Measurements from ENCODE around the gene CPNE1. TPM values are rescaled to one million over a fixed set of nuclear protein-coding genes. Genes with fewer than 3 reads are reported as not detected.

The CPNE1 gene
- total RNA-seq, 2 donors from 2014 or later = 125 to 126 TPM

- Histone ChIP-seq H3K27me3 (replicated peaks; ENCODE audit: insufficient read depth) (no peaks in the 10 kb centered on the region), H3K27ac (peak within 1 kb of the TSS; percentile 92 to 94), H3K9me3 (no peaks in the 10 kb centered on the region), H3K4me1 (ENCODE audit: control insufficient read depth in 1 of 2, low read depth in 2 of 2) (peaks cover 15 to 28% of the 10 kb centered on the region in 2 donors), H3K36me3 (peaks cover 27% of the 10 kb centered on the region), H3K4me3 (peak within 1 kb of the TSS; percentile 95)
- TF ChIP-seq CTCF (IDR thresholded peaks at IDR 0.05) = peak; percentile 39
- DNase-seq (ENCODE audit: low spot score) (peak; percentile 39), ATAC-seq (ENCODE audit: insufficient number of reproducible peaks, low FRiP score, low read depth) (peak; percentile 67)
Measured at GRCh38 chr20:35699127-35699956, 34.6 kb upstream of the CPNE1 start, which contains the start of the genes NFS1 and ROMO1. NFS1 (minus strand) TSS chr20:35699352; CDS start chr20:35699288, 64 bp downstream. ROMO1 (plus strand) TSS chr20:35699405; CDS start chr20:35699633, 228 bp downstream.

GRCh38 chr20:35698298-35699126 lies 33.8 kb upstream of the CPNE1 start:
- peak overlapping the region; percentile 95 for H3K4me3 ChIP-seq
- DNase-seq (ENCODE audit: low spot score) (no peak), ATAC-seq (ENCODE audit: insufficient number of reproducible peaks, low FRiP score, low read depth) (peak; percentile 23)
- no peaks in the 10 kb centered on the region for H3K9me3 ChIP-seq
- no peak for TF ChIP-seq CTCF (IDR thresholded peaks at IDR 0.05)
- H3K36me3 ChIP-seq = peaks cover 24% of the 10 kb centered on the region
- H3K27ac ChIP-seq = peak overlapping the region; percentile 92 to 94
- no peaks in the 10 kb centered on the region for H3K27me3 ChIP-seq (replicated peaks; ENCODE audit: insufficient read depth)
- H3K4me1 ChIP-seq (ENCODE audit: control insufficient read depth in 1 of 2, low read depth in 2 of 2) = peaks cover 15 to 28% of the 10 kb centered on the region in 2 donors

GRCh38 chr20:35697696-35698297 lies 33.1 kb upstream of the CPNE1 start:
- peak overlapping the region; percentile 95 for H3K4me3 ChIP-seq
- DNase-seq (ENCODE audit: low spot score) (no peak), ATAC-seq (ENCODE audit: insufficient number of reproducible peaks, low FRiP score, low read depth) (no peak)
- peaks cover 15 to 28% of the 10 kb centered on the region in 2 donors for H3K4me1 ChIP-seq (ENCODE audit: control insufficient read depth in 1 of 2, low read depth in 2 of 2)
- H3K9me3 ChIP-seq = no peaks in the 10 kb centered on the region
- H3K27me3 ChIP-seq (replicated peaks; ENCODE audit: insufficient read depth) = no peaks in the 10 kb centered on the region
- H3K27ac ChIP-seq = peak overlapping the region; percentile 92 to 94
- peaks cover 23% of the 10 kb centered on the region for H3K36me3 ChIP-seq
- TF ChIP-seq CTCF (IDR thresholded peaks at IDR 0.05) = no peak

GRCh38 chr20:35695978-35696377 lies 31.3 kb upstream of the CPNE1 start:
- H3K9me3 ChIP-seq = no peaks in the 10 kb centered on the region
- H3K4me3 ChIP-seq = no peak overlapping the region
- ATAC-seq (ENCODE audit: insufficient number of reproducible peaks, low FRiP score, low read depth) (no peak), DNase-seq (ENCODE audit: low spot score) (no peak)
- no peak for TF ChIP-seq CTCF (IDR thresholded peaks at IDR 0.05)
- H3K36me3 ChIP-seq = peaks cover 19% of the 10 kb centered on the region
- no peak overlapping the region for H3K27ac ChIP-seq
- no peaks in the 10 kb centered on the region for H3K27me3 ChIP-seq (replicated peaks; ENCODE audit: insufficient read depth)
- H3K4me1 ChIP-seq (ENCODE audit: control insufficient read depth in 1 of 2, low read depth in 2 of 2) = peaks cover 15 to 28% of the 10 kb centered on the region in 2 donors

Data from thoracic aorta (tissue), 2 donors.